Anterior cingulate cortex (tissue), 58 donors: ENCODE measurements around the gene MPZL2.
A peak's percentile ranks its signal among the peaks of the same experiment; 100 is the strongest.

Experiments used
- DNase-seq, 58 donors: peaks; one replicate each; lab custom pipeline; 2025; lab: John Stamatoyannopoulos, UW

Gene MPZL2

DNA sequence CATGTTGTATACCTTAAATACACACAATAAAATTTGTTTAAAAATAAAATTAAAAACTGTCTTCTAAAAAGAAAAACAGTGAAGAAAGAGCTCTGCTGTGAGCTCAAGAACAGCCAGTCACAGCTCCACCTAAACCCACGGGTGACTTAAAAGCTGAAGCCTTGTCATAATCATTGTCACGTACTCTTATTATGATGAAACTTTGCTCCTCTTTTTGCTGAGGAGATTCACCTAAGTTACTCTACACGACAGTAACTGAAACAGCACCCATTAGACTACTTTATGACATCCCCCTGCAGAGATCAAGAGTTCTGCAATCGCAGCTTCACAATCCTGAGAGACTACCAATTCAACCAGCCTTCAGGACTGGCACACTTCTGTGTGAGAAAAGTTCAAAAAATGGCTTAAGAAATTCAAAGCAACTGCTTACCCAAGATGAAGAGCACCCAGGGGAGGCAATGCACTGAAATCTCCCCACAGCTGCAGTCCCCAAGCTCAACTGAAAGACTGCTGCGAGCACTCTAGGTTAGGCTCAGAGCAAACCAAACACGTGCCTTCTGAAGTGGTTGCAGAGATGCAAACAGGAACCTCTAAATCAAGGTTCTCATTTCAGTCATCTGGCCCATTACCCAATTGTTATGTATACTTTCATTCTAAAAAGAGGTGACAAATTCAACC is 39.4 kb downstream of the MPZL2 start, which contains the start of gene JAML:
JAML (minus strand) TSS at position 501 of the 678 bp plus-strand sequence. CDS start 10,145 bp downstream, outside the sequence.
- no peak for DNase-seq

DNA sequence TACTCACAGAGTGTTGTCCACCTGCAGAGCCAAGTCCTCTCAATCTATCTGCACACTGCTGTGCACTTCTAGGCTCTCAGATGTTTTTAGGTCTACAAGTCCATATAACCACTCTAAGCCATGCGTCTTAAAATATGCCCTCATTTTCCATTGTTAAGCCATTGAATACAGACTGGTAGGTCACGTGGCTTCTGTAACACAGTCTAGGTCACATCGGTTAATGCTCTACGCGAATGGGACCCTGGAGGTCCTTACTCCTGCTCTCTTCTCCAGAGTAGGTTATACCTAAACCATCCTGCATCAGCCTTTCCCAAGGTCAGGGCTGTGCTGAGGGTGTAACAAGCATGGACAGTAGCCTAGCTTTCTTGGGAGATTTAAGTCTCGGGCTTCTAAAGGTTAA is 40.1 kb downstream of the MPZL2 start:
- DNase-seq: no peak

- no peak for DNase-seq
These were observed 40.5 kb downstream of the MPZL2 start for GRCh38 chr11:118223570-118223969.

DNA sequence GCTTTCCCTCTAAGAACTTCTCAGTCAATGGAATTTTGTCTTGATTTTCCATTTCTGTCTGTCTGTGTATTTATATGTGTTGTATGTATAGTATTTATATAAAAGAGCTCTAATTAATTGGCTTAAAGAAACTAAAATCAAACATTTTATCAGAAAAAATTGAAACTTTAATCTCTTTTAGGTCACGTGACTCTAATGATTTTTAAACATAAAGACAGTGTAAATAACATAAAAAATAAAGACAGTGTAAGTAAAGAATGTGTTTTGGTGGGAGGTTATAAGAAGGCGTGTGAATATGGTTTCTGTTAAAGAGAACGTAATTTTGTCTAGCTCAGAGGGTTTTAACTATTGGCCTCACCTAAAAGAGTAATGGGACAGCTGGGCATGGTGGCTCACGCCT is 41.7 kb downstream of the MPZL2 start:
- no peak for DNase-seq

DNA sequence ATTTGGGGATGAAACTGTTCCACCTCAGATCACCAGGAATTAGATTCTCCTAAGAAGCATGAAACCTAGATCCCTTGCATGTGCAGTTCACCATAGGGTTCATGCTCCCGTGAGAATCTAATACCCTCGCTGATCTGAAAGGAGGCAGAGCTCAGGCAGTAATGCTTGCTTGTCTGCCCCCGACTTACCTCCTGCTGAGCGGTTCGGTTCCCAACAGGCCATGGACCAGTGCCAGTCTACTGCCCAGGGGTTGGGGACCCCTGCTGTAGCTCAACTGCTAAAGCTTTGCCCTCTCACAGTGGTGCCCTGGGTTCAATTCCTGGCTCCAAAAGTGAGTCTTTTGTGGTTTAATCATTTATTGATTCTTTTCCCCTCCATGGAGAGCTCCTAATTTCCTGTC is 42.7 kb downstream of the MPZL2 start:
- no peak for DNase-seq

DNA sequence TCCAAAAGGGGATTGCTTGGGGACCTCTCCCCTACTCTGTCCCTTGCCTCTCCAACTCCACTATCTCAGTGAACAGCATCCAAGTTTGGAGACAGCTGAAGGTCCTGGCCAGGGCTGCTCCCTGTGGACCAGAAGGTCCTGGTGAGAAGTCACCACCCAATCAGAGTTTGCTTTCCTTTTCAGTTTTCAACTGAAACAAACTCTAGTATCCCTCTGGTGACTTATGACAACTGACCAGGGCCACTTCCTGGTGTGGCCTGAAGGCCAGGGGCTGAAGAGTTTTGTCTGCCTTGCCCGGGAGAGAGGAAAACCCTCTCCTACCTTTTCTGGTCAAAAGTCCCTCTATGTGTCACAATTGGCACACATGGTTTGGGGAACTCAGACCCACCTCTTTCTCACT is 44.4 kb downstream of the MPZL2 start:
- DNase-seq: no peak

GRCh38 chr11:118219244-118219643 is 44.9 kb downstream of the MPZL2 start:
- no peak for DNase-seq

- no peak for DNase-seq
These were observed 46.5 kb downstream of the MPZL2 start for GRCh38 chr11:118217575-118217974.

- DNase-seq: no peak
These were observed 47.2 kb downstream of the MPZL2 start for GRCh38 chr11:118216621-118217481.

- no peak for DNase-seq
These were observed 48.3 kb downstream of the MPZL2 start for GRCh38 chr11:118215765-118216164.

- no peak for DNase-seq
These were observed 48.8 kb downstream of the MPZL2 start for GRCh38 chr11:118215262-118215661.

DNA sequence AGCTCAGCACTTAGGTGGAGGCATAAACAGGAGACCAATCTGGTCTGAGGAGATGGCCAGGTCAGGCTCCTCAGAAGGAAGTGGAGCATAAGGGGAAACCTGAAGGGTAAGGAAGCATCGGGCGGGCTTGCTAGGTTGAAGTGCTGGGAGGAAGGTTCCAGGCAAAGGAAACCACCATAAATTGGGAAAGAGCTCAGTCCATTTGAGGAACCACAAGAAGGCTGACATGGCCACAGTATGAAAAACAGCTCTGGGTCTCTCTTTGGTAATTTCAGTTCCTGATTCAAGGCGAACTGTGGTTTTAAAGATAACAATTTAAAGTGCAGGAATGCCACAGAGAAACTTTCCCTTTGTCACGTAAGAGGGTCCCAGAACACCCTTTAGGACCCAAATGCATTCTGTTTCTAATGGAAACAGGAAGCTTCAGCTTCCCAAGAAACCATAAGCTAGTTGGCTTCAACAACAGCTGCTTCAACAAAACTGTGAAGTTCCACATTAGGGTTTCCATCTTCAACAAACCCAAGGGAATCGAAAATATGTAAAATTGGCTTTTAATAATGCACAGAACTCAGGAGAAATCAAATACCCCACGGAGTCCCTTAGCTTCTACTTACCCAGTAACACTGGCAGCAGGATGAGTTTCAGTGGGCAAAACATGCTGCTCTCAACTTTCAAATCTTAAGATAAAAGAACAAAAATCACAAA is 49.7 kb downstream of the MPZL2 start:
- peak in 3 of 58 donors; percentile 6 to 26 (median 23) for DNase-seq

DNA sequence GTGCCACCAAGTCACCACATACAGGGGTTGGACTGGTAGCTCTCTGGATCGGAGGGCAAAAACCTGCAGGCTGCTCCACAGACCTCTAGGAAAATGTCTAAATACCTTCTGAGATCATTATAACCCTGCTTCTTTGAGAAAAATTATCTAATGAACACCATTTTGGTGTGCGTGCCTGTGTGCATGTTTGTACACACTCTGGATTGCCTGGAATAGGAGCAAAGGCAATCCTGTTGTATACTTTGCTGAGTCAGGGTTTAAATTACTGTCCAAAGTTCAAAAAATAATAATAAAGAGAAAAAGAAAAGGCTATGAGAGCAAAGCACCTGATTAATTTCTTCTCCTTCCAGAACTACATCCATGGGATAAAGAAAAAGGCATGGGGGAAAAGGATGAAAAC is 50.3 kb downstream of the MPZL2 start:
- no peak for DNase-seq

DNA sequence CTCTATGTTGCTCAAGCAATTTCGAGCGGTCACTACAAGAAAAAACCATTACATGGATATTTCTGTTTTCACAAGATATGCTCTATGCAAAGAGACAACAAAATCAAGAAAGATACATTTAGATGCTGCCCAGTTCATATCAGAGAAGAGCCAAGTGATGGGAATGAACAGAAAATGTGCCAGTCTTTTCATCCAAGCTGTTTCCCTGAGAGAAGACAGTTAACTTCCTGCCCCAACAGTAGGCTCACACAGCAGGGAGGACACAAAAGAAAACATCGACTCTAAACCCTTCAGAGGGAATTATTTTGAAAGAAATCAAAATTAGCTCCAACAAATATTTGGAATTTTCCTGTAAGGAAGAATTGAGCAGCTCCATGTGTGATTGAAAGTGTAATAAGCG is 50.9 kb downstream of the MPZL2 start:
- no peak for DNase-seq

GRCh38 chr11:118212781-118213191 is 51.3 kb downstream of the MPZL2 start:
- DNase-seq: no peak

GRCh38 chr11:118212131-118212725 is 51.9 kb downstream of the MPZL2 start:
- DNase-seq: no peak

DNA sequence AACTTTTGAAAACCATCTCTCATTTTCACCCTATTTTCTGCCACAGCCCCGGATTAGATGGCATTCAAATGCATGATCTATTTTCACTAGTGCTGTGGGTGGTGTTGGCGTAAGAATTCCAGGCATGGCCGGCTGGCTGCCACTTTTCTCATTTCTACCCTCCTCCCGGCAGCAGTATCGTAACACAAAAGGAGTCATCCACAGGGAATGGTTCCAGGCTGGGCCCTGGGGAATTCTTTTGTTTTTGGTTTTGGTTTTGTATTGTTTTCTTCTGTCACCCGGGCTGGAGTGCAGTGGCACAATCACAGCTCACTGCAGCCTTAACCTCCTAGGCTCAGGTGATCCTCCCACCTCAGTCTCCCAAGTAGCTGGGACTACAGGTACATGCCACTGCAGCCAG is 53.1 kb downstream of the MPZL2 start:
- peak in 25 of 58 donors; percentile 2 to 65 (median 19) for DNase-seq

DNA sequence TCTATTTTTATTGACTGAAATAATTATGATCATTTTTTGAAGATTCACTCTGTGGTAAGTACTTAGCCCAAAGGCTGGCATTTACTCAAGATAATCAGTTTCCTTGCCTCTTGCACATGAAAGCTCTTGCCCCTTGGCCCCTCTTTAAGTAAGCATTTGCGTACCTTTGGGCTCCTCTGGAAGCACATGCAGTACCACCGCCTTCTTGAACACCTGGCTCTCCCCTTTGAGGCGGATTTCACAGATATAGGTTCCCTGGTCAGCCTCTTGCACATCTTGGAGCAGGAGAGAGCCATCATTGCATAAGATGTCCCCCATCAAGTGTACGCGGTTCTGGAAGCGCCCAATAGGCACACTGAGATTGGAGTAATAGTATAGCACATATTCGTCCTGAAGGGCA is 53.8 kb downstream of the MPZL2 start:
- DNase-seq: no peak

GRCh38 chr11:118209033-118209432 is 55.1 kb downstream of the MPZL2 start:
- no peak for DNase-seq

- DNase-seq: no peak
These were observed 57.0 kb downstream of the MPZL2 start for GRCh38 chr11:118207079-118207478.
